Fibroblast of mammary gland (primary cell): ENCODE measurements around the gene MATN4.

ENCODE experiments used
- DNase-seq: peaks from one replicate; pipeline ENCODE4 v3.0.0-alpha.2; 2010; ENCODE audit warnings: low read depth
- H3K4me3 ChIP-seq: 2 replicates; pipeline ENCODE4 v1.5.1; 2011; ENCODE audit warnings: low read depth, mild to moderate bottlenecking, low read length, moderate library complexity; ENCODE audit not compliant: control insufficient read depth
- CTCF ChIP-seq: conservative IDR thresholded peaks from 2 replicates; pipeline ENCODE4 v1.5.1; 2011; ENCODE audit warnings: low read depth, low read length, inconsistent platforms; ENCODE audit not compliant: control insufficient read depth, insufficient read depth

Gene MATN4

GRCh38 chr20:45330476-45330875, 22.4 kb upstream of the MATN4 start:
- TF ChIP-seq CTCF: no peak
- no peak overlapping the region for H3K4me3 ChIP-seq
- no peak for DNase-seq

GRCh38 chr20:45329497-45330319, 21.6 kb upstream of the MATN4 start:
- H3K4me3 ChIP-seq: no peak overlapping the region
- no peak for DNase-seq
- no peak for TF ChIP-seq CTCF

GRCh38 chr20:45328451-45328850, 20.4 kb upstream of the MATN4 start:
- TF ChIP-seq CTCF: no peak
- H3K4me3 ChIP-seq: no peak overlapping the region
- DNase-seq: no peak

- TF ChIP-seq CTCF: no peak
- H3K4me3 ChIP-seq: no peak overlapping the region
Measured at GRCh38 chr20:45325371-45325770, 17.3 kb upstream of the MATN4 start.

GRCh38 chr20:45323731-45324130, 15.6 kb upstream of the MATN4 start:
- TF ChIP-seq CTCF: no peak
- no peak overlapping the region for H3K4me3 ChIP-seq
- DNase-seq: peak; percentile 45

More at GRCh38 chr20:45325371-45325770, 17.3 kb upstream of the MATN4 start:
- DNase-seq: no peak

- peak; percentile 37 for DNase-seq
- no peak overlapping the region for H3K4me3 ChIP-seq
- no peak for TF ChIP-seq CTCF
Measured at GRCh38 chr20:45322952-45323383, 14.9 kb upstream of the MATN4 start.
